ENCODE measurements around the gene DPP6.

DNA sequence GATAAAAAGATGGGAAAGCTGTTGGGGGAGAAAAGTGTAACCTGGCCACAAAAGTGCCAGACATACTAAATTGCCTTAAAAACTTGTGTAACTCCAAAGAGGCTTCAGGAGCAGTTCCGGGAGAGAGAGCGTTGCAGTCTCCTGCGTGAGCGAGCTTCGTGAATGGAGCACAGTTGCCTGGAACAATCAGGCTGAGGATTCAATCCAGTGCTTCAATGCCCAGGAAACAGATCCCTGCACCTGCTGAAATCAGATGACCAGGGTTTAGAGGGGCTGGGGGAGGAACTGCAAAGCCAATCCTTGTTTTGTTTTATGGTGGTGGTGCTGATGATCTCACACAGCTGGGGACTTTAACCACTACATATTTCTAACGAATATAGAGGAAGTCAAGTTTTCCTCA is 398.3 kb downstream of the DPP6 start:
- TF ChIP-seq, protein P1, sequence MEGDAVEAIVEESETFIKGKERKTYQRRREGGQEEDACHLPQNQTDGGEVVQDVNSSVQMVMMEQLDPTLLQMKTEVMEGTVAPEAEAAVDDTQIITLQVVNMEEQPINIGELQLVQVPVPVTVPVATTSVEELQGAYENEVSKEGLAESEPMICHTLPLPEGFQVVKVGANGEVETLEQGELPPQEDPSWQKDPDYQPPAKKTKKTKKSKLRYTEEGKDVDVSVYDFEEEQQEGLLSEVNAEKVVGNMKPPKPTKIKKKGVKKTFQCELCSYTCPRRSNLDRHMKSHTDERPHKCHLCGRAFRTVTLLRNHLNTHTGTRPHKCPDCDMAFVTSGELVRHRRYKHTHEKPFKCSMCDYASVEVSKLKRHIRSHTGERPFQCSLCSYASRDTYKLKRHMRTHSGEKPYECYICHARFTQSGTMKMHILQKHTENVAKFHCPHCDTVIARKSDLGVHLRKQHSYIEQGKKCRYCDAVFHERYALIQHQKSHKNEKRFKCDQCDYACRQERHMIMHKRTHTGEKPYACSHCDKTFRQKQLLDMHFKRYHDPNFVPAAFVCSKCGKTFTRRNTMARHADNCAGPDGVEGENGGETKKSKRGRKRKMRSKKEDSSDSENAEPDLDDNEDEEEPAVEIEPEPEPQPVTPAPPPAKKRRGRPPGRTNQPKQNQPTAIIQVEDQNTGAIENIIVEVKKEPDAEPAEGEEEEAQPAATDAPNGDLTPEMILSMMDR (IDR thresholded peaks at IDR 0.05) = no peak
- no peak for TF ChIP-seq REST (IDR thresholded peaks at IDR 0.05; ENCODE audit: insufficient read depth in 1 of 2, low read depth in 2 of 2, low read length in 1 of 2)
- no peak for TF ChIP-seq POLR2AphosphoS5 (IDR thresholded peaks at IDR 0.05; ENCODE audit: low read depth, low read length)
- no peak for TF ChIP-seq TCF7L2 (IDR thresholded peaks at IDR 0.05; ENCODE audit: low read depth, low read length)
- no peak for TF ChIP-seq SIN3A (IDR thresholded peaks at IDR 0.05; ENCODE audit: borderline replicate concordance, insufficient read depth, low read depth, low read length)

All from Panc1 (cell line).